ENCODE measurements around the gene CAMTA1. TPM values are rescaled to one million over a fixed set of nuclear protein-coding genes. Genes with fewer than 3 reads are reported as not detected.

The CAMTA1 gene
- total RNA-seq, 2 donors from 2014 or later = 105 to 113 TPM

- H3K4me1 ChIP-seq (ENCODE audit: control insufficient read depth in 1 of 2, low read depth in 2 of 2) = no peaks in the 10 kb centered on the region
- H3K9me3 ChIP-seq = no peaks in the 10 kb centered on the region
- no peak for TF ChIP-seq CTCF (IDR thresholded peaks at IDR 0.05)
- DNase-seq (ENCODE audit: low spot score) (no peak), ATAC-seq (ENCODE audit: insufficient number of reproducible peaks, low FRiP score, low read depth) (no peak)
- H3K27me3 ChIP-seq (replicated peaks; ENCODE audit: insufficient read depth) = no peaks in the 10 kb centered on the region
- H3K27ac ChIP-seq = no peak overlapping the region
- no peaks in the 10 kb centered on the region for H3K36me3 ChIP-seq
- H3K4me3 ChIP-seq = no peak overlapping the region
These were observed 927.6 kb downstream of the CAMTA1 start for GRCh38 chr1:7712731-7713323.

GRCh38 chr1:7716506-7716905 lies 931.3 kb downstream of the CAMTA1 start:
- DNase-seq (ENCODE audit: low spot score) = no peak
- Histone ChIP-seq H3K4me3 (no peak overlapping the region), H3K36me3 (no peaks in the 10 kb centered on the region), H3K27me3 (replicated peaks; ENCODE audit: insufficient read depth) (no peaks in the 10 kb centered on the region), H3K27ac (no peak overlapping the region), H3K9me3 (no peaks in the 10 kb centered on the region), H3K4me1 (ENCODE audit: control insufficient read depth in 1 of 2, low read depth in 2 of 2) (peaks cover 0 to 5% of the 10 kb centered on the region in 2 donors)
- ATAC-seq (ENCODE audit: insufficient number of reproducible peaks, low FRiP score, low read depth) = no peak
- no peak for TF ChIP-seq CTCF (IDR thresholded peaks at IDR 0.05)

- Histone ChIP-seq H3K9me3 (no peaks in the 10 kb centered on the region), H3K4me1 (ENCODE audit: control insufficient read depth in 1 of 2, low read depth in 2 of 2) (peaks cover 0 to 9% of the 10 kb centered on the region in 2 donors), H3K4me3 (no peak overlapping the region), H3K36me3 (no peaks in the 10 kb centered on the region), H3K27ac (no peak overlapping the region), H3K27me3 (replicated peaks; ENCODE audit: insufficient read depth) (no peaks in the 10 kb centered on the region)
- ATAC-seq (ENCODE audit: insufficient number of reproducible peaks, low FRiP score, low read depth) (no peak), DNase-seq (ENCODE audit: low spot score) (no peak)
- no peak for TF ChIP-seq CTCF (IDR thresholded peaks at IDR 0.05)
These were observed 932.6 kb downstream of the CAMTA1 start for GRCh38 chr1:7717748-7718368.

GRCh38 chr1:7719468-7720094 lies 934.3 kb downstream of the CAMTA1 start:
- no peaks in the 10 kb centered on the region for H3K9me3 ChIP-seq
- no peak overlapping the region for H3K27ac ChIP-seq
- ATAC-seq (ENCODE audit: insufficient number of reproducible peaks, low FRiP score, low read depth) (no peak), DNase-seq (ENCODE audit: low spot score) (no peak)
- H3K36me3 ChIP-seq = no peaks in the 10 kb centered on the region
- TF ChIP-seq CTCF (IDR thresholded peaks at IDR 0.05) = no peak
- no peaks in the 10 kb centered on the region for H3K27me3 ChIP-seq (replicated peaks; ENCODE audit: insufficient read depth)
- peaks cover 0 to 11% of the 10 kb centered on the region in 2 donors for H3K4me1 ChIP-seq (ENCODE audit: control insufficient read depth in 1 of 2, low read depth in 2 of 2)
- H3K4me3 ChIP-seq = no peak overlapping the region

GRCh38 chr1:7721940-7722669 lies 936.9 kb downstream of the CAMTA1 start:
- ATAC-seq (ENCODE audit: insufficient number of reproducible peaks, low FRiP score, low read depth) (no peak), DNase-seq (ENCODE audit: low spot score) (no peak)
- TF ChIP-seq CTCF (IDR thresholded peaks at IDR 0.05) = no peak
- H3K9me3 ChIP-seq = no peaks in the 10 kb centered on the region
- H3K27me3 ChIP-seq (replicated peaks; ENCODE audit: insufficient read depth) = no peaks in the 10 kb centered on the region
- H3K4me3 ChIP-seq = no peak overlapping the region
- H3K4me1 ChIP-seq (ENCODE audit: control insufficient read depth in 1 of 2, low read depth in 2 of 2) = peaks cover 0 to 20% of the 10 kb centered on the region in 2 donors
- H3K36me3 ChIP-seq = no peaks in the 10 kb centered on the region
- H3K27ac ChIP-seq = no peak overlapping the region
